WTC11 (cell line): ENCODE data around the gene INF2. TPM values are rescaled to one million over a fixed set of nuclear protein-coding genes. Genes with fewer than 3 reads are reported as not detected.
A peak's percentile ranks its signal among the peaks of the same experiment; 100 is the strongest.

Experiments
- CBFB ChIP-seq: sonication (generic); formaldehyde crosslinking; IDR thresholded peaks from 2 replicates; pipeline ENCODE4 v1.8.1; 2022; ENCODE audit warnings: mild to moderate bottlenecking, low read depth, missing genetic modification reagents
- ESRRA ChIP-seq: sonication (generic); formaldehyde crosslinking; IDR thresholded peaks from 2 replicates; pipeline ENCODE4 v1.8.1; 2022; ENCODE audit warnings: mild to moderate bottlenecking, missing genetic modification reagents, borderline replicate concordance
- ETV6 ChIP-seq: sonication (generic); formaldehyde crosslinking; IDR thresholded peaks from 2 replicates; pipeline ENCODE4 v1.8.1; 2022; ENCODE audit warnings: mild to moderate bottlenecking, missing genetic modification reagents
- FOXK1 ChIP-seq: sonication (generic); formaldehyde crosslinking; IDR thresholded peaks from 2 replicates; pipeline ENCODE4 v1.8.0; 2022; ENCODE audit warnings: mild to moderate bottlenecking, moderate library complexity, missing genetic modification reagents
- FOXP1 ChIP-seq: sonication (generic); formaldehyde crosslinking; IDR thresholded peaks from 2 replicates; pipeline ENCODE4 v1.8.0; 2022; ENCODE audit warnings: missing genetic modification reagents, mild to moderate bottlenecking, moderate library complexity, borderline replicate concordance
- IRF2 ChIP-seq: sonication (generic); formaldehyde crosslinking; IDR thresholded peaks from 2 replicates; pipeline ENCODE4 v1.8.0; 2022; ENCODE audit warnings: low read depth, missing genetic modification reagents, borderline replicate concordance
- SMAD4 ChIP-seq: sonication (generic); formaldehyde crosslinking; IDR thresholded peaks from 2 replicates; pipeline ENCODE4 v1.8.0; 2022; ENCODE audit warnings: mild to moderate bottlenecking, missing genetic modification reagents
- SOX15 ChIP-seq: fragments of 250-450 bp; sonication (Bioruptor Pico); IDR thresholded peaks from 2 replicates; pipeline ENCODE4 v1.9.0; 2021; ENCODE audit warnings: mild to moderate bottlenecking
- TEAD1 ChIP-seq: sonication (generic); formaldehyde crosslinking; IDR thresholded peaks from 2 replicates; pipeline ENCODE4 v1.8.0; 2022; ENCODE audit warnings: mild to moderate bottlenecking, missing genetic modification reagents
- ZNF138 ChIP-seq: sonication (generic); formaldehyde crosslinking; conservative IDR thresholded peaks from 2 replicates; pipeline ENCODE4 v1.8.1; 2022; ENCODE audit warnings: mild to moderate bottlenecking, moderate library complexity, missing genetic modification reagents
- ZNF317 ChIP-seq: sonication (generic); formaldehyde crosslinking; IDR thresholded peaks from 2 replicates; pipeline ENCODE4 v1.8.1; 2023; ENCODE audit warnings: low read depth, mild to moderate bottlenecking, moderate library complexity, missing genetic modification reagents, borderline replicate concordance
- ZNF671 ChIP-seq: fragments of 250-450 bp; sonication (Bioruptor Pico); IDR thresholded peaks from 2 replicates; pipeline ENCODE4 v1.8.0; 2021; ENCODE audit warnings: mild to moderate bottlenecking
- total RNA-seq: library from RNA; stranded (reverse); gene quantifications from 3 replicates; pipeline ENCODE4 v1.2.3, GENCODE V29; 2021
- TF ChIP-seq, protein P1 (sequence below): sonication (generic); formaldehyde crosslinking; IDR thresholded peaks from 2 replicates; pipeline ENCODE4 v1.8.0; 2023; ENCODE audit warnings: missing genetic modification reagents, mild to moderate bottlenecking, borderline replicate concordance
- TF ChIP-seq, protein P2 (sequence below): sonication (generic); formaldehyde crosslinking; IDR thresholded peaks from 2 replicates; pipeline ENCODE4 v1.8.1; 2023; ENCODE audit warnings: mild to moderate bottlenecking, moderate library complexity, missing genetic modification reagents
- TF ChIP-seq, protein P3 (sequence below): sonication (generic); formaldehyde crosslinking; IDR thresholded peaks from 2 replicates; pipeline ENCODE4 v1.8.0; 2022; ENCODE audit warnings: mild to moderate bottlenecking, missing genetic modification reagents
- TF ChIP-seq, protein P4 (sequence below): sonication (generic); formaldehyde crosslinking; IDR thresholded peaks from 2 replicates; pipeline ENCODE4 v1.8.0; 2022; ENCODE audit warnings: mild to moderate bottlenecking, missing genetic modification reagents
- TF ChIP-seq, protein P5 (sequence below): sonication (generic); formaldehyde crosslinking; IDR thresholded peaks from 2 replicates; pipeline ENCODE4 v1.8.1; 2022; ENCODE audit warnings: mild to moderate bottlenecking, missing genetic modification reagents, moderate library complexity, borderline replicate concordance

INF2 gene
- total RNA-seq, 1 experiment from 2014 or later: 82.4 TPM

DNA sequence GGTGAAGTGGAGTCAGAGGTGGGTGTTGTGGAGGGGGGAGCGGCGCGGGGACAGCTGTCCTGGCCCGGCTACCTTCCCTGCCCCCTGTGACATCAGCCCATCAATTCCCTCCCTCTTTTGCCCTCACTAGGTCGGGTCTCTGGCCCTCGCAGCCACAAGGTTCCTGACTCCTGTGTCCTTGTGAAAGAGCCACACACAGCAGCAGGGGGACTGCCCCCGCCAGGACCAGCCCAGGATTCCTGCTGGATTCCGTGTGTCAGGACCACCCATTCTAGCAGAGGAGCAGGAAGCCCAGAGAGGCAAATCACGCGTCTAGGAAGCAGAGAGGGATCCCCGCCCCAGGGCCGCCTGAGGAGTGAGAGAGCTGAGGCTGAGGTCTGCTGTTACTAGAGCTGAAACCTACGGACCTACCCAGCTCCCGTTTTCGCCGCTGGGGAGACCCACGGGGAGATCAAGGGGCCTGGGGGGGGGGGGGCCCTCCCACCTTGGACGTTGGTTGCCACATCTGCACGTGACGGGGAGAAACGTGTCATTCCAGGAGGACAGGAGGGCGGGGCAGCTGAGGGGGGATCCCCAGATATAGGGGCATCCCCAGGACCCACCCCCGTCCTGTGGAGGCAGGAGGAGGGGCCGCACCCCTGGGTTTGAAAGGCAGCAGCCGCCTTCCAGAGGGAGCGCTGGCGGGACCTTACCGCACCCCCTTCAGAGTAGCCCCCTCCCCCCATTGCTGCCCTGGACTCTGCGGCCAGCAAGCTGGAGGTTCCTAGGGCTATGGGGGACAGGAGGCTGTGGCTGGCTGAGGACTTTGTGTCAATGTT is 12.5 kb upstream of the INF2 start (continued):
- TF ChIP-seq, protein P1, sequence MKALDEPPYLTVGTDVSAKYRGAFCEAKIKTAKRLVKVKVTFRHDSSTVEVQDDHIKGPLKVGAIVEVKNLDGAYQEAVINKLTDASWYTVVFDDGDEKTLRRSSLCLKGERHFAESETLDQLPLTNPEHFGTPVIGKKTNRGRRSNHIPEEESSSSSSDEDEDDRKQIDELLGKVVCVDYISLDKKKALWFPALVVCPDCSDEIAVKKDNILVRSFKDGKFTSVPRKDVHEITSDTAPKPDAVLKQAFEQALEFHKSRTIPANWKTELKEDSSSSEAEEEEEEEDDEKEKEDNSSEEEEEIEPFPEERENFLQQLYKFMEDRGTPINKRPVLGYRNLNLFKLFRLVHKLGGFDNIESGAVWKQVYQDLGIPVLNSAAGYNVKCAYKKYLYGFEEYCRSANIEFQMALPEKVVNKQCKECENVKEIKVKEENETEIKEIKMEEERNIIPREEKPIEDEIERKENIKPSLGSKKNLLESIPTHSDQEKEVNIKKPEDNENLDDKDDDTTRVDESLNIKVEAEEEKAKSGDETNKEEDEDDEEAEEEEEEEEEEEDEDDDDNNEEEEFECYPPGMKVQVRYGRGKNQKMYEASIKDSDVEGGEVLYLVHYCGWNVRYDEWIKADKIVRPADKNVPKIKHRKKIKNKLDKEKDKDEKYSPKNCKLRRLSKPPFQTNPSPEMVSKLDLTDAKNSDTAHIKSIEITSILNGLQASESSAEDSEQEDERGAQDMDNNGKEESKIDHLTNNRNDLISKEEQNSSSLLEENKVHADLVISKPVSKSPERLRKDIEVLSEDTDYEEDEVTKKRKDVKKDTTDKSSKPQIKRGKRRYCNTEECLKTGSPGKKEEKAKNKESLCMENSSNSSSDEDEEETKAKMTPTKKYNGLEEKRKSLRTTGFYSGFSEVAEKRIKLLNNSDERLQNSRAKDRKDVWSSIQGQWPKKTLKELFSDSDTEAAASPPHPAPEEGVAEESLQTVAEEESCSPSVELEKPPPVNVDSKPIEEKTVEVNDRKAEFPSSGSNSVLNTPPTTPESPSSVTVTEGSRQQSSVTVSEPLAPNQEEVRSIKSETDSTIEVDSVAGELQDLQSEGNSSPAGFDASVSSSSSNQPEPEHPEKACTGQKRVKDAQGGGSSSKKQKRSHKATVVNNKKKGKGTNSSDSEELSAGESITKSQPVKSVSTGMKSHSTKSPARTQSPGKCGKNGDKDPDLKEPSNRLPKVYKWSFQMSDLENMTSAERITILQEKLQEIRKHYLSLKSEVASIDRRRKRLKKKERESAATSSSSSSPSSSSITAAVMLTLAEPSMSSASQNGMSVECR (CRISPR knock-in tag): no peak; the same call in 1 of the 2 replicates
- TF ChIP-seq FOXK1 (CRISPR knock-in tag) (no peak), SMAD4 (CRISPR knock-in tag) (no peak), ZNF317 (CRISPR knock-in tag) (no peak), ZNF138 (CRISPR knock-in tag) (no peak), ETV6 (CRISPR knock-in tag) (no peak), IRF2 (CRISPR knock-in tag) (no peak), TEAD1 (CRISPR knock-in tag) (no peak), ESRRA (CRISPR knock-in tag) (no peak), SOX15 (CRISPR knock-in tag) (no peak), CBFB (CRISPR knock-in tag) (no peak), FOXP1 (0 out of 2 replicates have a peak, but pooled peaks have one; percentile 18), ZNF671 (CRISPR knock-in tag) (no peak)
- TF ChIP-seq, protein P2, sequence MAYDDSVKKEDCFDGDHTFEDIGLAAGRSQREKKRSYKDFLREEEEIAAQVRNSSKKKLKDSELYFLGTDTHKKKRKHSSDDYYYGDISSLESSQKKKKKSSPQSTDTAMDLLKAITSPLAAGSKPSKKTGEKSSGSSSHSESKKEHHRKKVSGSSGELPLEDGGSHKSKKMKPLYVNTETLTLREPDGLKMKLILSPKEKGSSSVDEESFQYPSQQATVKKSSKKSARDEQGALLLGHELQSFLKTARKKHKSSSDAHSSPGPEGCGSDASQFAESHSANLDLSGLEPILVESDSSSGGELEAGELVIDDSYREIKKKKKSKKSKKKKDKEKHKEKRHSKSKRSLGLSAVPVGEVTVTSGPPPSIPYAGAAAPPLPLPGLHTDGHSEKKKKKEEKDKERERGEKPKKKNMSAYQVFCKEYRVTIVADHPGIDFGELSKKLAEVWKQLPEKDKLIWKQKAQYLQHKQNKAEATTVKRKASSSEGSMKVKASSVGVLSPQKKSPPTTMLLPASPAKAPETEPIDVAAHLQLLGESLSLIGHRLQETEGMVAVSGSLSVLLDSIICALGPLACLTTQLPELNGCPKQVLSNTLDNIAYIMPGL: 0 out of 2 replicates have a peak, but pooled peaks have one; percentile 24
- TF ChIP-seq, protein P3, sequence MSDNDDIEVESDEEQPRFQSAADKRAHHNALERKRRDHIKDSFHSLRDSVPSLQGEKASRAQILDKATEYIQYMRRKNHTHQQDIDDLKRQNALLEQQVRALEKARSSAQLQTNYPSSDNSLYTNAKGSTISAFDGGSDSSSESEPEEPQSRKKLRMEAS (CRISPR knock-in tag): 0 out of 2 replicates have a peak, but pooled peaks have one; percentile 3
- TF ChIP-seq, protein P4, sequence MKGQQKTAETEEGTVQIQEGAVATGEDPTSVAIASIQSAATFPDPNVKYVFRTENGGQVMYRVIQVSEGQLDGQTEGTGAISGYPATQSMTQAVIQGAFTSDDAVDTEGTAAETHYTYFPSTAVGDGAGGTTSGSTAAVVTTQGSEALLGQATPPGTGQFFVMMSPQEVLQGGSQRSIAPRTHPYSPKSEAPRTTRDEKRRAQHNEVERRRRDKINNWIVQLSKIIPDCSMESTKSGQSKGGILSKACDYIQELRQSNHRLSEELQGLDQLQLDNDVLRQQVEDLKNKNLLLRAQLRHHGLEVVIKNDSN (CRISPR knock-in tag): no peak
- TF ChIP-seq, protein P5, sequence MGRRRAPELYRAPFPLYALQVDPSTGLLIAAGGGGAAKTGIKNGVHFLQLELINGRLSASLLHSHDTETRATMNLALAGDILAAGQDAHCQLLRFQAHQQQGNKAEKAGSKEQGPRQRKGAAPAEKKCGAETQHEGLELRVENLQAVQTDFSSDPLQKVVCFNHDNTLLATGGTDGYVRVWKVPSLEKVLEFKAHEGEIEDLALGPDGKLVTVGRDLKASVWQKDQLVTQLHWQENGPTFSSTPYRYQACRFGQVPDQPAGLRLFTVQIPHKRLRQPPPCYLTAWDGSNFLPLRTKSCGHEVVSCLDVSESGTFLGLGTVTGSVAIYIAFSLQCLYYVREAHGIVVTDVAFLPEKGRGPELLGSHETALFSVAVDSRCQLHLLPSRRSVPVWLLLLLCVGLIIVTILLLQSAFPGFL (CRISPR knock-in tag): no peak
- TF ChIP-seq, all 79 proteins: peak for 7
